GM15510 (cell line): ENCODE measurements around the gene C12orf56.

Experiments
- POLR2A ChIP-seq: IDR thresholded peaks from 3 replicates; pipeline ENCODE4 v1.6.1; 2011; ENCODE audit warnings: borderline replicate concordance; ENCODE audit not compliant: insufficient read length; ENCODE audit errors: extremely low read depth

C12orf56 gene

DNA sequence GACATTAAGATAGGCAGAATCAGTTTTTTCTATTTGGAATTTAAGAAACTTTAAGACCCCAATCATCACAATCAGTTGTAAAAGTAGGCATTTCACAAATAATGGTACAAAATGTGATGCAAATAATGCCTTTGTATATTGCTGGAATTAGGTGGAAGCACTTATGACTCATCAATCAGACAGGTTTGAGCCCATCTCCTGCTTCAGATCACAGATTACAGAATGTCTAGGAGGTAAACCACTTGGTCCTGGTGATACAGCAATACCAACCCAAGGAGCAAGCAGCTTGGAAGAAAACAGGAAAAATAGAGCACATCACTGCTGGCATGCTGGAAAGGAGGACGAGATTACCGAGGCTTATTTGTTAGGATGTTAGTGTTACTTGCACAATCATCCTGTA, 57.6 kb downstream of the C12orf56 start:
- no peak for TF ChIP-seq POLR2A

DNA sequence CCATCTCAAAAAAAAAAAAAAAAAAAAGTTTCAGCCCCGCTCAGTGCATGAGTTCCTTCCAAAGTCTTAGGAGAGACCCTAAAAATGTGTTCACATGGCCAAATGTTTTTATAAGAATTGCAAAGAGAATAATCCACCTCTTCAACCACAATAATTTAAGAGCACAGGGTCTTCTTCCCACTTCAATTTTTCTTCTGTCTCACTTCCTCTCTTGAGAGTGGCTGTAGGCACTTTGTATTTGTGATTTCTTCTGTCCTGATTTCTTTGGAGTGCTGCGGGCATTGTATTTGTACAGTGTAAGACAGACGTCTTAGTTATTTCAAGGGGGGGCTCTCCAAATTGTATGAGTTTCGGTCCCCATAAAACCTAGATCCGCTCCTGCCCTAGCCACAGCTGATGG, 58.3 kb downstream of the C12orf56 start:
- no peak for TF ChIP-seq POLR2A

DNA sequence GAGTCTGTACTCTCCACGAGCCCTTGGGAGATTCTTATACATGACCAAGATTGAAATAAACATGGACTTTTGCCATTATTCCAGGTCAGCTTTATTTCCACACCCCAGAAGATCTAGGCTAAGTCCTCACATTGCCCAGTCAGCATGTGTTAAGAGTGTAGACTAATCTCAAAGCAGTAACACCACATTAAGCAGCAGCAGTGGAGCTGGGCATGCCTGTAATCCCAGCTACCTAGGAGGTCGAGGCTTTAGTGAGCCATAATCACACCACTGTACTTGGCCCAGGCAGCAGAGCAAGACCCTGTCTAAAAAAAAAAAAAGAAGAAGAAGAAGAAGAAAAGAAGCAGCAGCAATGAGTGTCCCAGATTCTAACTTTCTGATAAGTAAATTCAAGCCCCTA, 65.5 kb downstream of the C12orf56 start:
- TF ChIP-seq POLR2A = no peak

DNA sequence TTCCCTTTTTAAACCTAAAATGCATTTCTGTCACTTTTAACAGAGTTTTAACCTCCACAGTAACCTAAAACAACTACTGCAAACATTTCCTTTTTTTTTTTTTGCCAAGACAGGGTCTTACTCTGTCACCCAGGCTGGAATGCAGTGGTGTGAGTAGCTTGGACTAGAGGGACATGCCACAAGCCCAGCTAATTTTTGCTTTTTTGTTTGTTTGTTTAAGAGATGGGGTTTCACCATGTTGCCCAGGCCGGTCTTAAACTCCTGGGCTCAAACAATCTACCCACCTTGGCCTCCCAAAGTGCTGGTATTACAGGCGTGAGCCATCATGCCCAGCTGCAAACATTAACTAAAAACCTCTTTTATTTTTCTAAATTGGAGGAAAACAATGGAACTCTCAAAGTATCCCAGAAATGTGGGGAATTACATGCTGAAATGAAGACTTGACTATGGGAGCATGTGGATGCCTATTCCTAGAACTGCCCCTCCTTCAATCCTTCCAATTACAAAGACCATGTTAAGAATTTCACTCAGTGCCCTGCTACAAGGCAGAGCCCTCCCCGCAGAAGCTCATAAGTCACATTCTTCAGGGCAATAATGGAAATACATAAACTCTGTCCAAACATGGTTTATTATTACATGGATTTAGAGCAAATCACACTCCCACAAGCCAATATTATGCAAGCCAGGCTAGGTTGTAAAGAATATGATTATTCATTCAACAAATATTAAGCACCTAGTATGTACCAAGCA, 66.9 kb downstream of the C12orf56 start:
- TF ChIP-seq POLR2A = no peak

DNA sequence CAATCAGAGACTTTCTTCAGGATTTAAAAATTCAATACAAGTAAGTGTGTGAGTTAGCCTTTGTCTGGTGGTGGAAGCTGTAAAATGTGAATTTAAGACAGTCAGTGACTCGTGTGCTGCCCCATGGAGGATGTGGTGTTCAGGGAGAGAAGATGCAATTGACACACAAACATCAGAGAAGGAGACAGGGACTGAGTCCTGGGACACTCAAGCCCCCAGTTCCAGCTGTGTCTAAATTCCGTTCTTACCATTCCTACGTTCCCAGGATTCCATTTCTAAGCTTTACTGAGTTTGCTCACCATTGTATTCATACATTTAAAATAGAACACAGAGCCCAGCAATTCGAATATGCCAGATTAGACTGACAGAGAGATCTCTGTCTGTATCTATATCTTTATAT, 67.6 kb downstream of the C12orf56 start:
- no peak for TF ChIP-seq POLR2A

DNA sequence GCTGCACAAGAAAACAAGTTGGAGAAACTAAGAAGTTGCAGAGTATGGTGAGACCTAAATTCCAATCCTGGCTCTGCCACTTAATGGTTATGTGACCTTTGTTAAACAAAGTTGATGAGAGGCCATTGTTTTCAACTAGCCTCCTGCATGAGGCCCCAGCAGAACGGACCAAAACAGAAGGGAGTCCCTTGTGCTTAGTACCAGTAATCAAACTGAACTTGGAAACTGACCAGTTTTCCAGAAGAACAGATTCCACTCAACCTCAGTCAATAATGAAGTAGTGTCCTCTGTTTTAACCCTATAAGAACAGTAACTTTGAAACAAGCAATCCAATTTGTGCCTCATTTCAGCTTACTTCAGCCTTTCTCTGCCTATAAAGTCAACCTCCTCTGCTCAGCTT, 69.9 kb downstream of the C12orf56 start:
- no peak for TF ChIP-seq POLR2A

DNA sequence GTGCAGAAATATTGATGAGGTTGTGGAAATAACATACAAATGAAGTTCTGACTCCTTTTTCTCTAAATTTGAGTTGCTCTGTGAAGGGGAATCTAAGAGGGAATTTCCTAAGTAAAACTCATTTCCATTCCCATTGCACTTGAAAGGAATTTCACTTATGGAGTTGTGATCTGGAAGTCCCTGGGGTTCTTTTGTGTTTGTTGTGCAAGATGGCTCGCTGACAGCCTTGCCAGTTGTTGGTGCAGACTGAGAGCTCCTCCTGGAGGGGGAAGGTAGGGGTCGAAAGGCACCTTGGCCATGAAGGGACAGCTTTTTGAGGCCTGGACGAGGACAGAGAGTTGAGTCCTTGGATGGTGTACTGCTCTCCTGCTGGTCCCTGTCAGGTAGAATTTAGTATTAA, 72.0 kb downstream of the C12orf56 start:
- no peak for TF ChIP-seq POLR2A

DNA sequence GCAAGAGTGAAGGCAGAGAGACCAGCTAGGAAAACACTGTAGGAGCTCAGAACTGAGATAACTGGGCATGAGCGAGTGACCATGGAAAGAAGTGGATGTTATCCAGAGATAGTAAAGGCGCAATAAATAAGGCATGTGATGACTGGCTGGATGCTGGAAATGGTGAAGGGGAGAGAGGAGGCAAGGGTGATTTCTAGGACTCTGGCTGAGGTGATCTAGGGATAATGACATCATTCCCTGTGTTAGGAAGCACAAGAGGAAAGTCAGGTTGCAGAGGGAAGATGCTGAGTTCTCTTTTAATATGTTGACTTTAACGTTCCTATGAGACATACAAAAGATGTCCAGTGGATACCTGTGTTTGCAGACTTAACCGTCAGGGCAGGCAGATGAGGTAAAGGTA, 78.7 kb downstream of the C12orf56 start:
- no peak for TF ChIP-seq POLR2A

DNA sequence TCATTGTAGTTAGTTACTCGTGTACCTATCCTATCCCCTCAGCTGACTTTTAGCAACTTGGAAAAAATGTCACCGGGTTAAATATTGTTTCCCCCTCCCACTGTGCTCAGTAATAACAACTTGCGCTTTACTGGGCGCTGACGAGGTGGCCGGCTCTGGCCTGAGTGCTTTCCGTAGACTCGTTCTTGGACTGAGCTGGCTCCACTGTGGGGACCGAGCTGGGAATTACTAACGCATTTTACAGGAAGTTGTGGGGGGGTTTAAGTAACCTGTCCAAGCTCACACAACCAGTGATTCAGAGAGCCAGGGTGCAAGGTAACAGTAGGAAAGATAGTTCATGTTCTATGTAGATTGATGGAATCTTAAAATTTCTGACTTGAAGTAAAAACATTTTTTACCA, 86.0 kb downstream of the C12orf56 start:
- TF ChIP-seq POLR2A = no peak

DNA sequence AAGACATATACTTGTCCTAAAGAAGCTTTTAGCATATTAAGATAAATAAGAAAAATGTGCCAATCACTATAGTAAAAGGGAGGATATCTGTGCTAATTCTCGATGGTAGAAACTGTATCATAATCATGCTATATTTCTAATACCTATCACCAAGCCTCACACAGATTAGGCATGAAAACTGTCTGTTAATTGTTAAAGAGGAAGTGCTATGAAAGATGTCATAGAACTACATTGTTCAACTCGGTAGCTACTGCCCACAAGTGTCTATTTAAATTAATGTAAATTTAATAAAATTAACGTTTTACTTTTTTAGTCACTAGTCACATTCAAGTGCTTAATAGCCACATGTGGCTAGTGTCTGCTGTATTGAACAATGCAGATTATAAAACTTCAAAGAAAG, 90.9 kb downstream of the C12orf56 start:
- TF ChIP-seq POLR2A = no peak

DNA sequence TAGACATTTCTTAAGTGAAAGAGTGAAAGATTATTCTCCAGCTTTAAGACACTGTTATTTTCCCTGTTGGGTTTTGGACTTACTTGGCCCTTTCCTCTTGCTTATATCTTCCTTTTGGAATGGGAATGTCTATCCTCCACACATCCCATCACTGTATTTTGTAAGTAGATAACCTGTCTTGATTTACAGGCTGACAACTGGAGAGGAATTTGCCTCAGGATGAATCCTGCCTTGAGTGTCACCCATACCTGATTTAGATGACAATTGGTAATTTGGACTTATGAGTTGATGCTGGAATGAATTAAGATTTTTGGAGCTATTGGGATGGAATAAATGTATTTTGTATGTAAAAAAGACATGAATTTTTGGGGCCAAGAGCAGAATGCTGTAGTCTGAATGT, 94.3 kb downstream of the C12orf56 start:
- no peak for TF ChIP-seq POLR2A

DNA sequence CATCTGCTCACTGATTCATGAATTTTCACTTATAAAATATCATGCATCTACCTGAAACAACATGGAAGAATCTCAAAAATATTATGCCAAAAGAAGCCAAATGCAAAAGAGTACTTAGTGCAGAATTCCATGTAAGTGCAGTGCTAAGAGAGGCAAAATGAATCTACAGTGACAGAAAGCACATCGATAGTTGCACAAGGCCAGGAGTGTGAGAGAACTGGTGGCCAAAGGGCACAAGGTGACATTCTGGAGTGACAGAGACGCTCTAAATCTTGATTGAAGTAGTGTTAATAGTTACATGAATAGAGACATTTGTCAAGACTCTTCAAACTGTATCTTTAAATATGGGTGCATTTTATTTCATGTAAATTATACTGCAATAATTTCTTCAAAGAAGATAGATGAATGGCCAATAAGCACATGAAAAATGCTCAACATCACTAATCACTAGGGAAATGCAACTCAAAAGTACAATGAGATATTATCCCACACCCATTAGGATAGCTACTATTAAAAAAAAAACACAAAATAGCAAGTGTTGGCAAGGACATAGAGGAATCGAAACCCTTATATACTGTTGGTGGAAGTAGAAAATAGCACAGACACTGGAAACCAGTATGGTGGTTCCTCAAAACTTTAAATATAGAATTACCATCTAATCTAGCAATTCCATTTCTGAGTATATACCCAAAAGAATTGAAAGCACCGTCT, 96.7 kb downstream of the C12orf56 start:
- TF ChIP-seq POLR2A = no peak

DNA sequence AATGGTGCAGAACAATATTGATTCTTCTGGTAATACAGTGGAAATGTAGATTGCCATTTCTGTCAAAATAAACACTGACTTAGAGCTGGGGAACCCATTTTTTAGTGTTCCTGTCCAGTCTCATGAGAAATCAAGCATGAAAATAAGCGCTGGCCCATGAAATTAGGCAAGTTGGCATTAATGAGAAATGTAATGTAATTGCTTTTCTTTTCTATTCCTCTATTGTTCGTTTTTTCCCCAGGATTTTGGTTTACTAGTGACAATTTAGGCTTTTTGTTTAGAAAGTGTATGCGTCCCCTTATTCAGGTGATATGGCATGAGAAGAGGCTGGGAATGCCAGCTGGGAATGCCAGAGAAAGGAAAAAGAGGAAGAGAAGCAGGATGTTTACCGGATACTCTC, 104.0 kb downstream of the C12orf56 start:
- TF ChIP-seq POLR2A = no peak

DNA sequence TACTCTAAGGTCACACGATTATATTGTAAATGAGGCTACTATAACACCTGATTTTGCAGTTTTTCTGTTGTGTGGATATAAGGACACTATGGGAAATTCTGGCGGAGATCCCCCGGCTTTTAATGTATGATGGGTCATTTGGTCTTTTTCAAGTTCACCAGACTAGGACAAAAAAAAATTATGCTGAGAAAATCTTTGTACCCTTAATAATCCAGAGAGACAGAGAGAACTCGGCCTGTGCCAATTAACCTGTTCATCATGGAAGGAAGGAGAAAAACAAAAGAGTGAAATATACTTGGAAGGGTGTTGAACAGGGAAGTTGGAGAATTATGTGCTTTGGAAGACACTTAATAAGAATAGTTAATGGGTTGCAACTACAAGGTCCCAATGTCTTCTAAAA, 106.3 kb downstream of the C12orf56 start:
- no peak for TF ChIP-seq POLR2A

DNA sequence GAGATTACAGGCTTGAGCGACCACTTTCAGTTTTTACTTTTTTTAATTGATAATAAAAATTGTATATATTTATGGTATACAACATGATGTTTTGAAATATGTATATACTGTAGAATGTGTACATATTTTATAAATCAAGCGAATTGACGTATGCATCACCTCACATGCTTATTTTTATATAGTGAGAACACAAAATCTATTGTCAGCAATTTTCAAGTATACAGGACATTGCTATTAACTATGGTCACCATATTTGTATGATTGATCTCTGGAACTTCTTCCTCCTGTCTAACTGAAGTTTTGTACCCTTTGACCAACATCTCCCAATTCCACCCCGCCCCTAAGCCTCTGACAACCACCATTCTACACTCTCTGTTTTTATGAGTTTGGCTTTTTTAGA, 112.1 kb downstream of the C12orf56 start:
- no peak for TF ChIP-seq POLR2A

DNA sequence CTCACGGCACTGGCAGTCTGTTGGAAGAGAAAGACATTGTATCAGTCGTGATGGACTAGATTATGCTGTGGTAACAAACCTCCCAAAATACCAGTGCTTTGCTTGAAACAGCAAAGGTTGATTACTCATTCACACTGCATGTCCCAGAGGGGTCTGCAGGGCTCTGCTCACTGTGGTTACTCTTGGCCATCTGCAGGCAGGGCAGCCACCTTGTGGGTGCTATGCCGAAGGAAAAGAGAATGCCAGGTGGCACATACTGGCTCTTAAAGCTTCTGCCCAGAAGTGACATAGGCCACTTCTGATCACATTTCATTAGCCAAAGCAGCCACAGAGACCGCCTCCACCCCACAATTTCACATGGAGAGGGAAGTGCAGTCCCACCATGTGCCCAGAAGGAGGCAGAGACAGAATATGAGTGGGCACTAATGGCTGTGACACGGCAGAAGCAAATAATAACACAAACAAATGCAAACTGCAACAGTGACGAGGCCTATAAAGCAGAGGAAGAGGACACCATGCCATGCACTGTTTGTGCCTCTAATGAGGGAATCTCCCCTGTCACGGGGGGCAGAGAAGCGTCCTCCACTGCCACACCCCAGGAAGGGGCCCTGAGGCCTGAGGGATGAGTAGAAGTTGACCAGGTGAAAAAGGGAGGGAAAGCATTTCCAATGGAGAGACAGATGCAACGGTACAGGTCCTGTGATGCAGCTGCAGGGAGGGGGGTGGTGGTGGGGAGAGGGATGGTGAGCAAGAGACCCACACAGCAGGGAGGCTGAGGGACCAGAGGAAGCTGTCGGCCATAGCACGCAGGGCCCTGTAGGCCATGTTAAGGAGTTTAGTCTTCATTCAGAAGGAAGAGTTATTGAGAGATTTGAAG, 116.8 kb downstream of the C12orf56 start:
- TF ChIP-seq POLR2A = no peak

DNA sequence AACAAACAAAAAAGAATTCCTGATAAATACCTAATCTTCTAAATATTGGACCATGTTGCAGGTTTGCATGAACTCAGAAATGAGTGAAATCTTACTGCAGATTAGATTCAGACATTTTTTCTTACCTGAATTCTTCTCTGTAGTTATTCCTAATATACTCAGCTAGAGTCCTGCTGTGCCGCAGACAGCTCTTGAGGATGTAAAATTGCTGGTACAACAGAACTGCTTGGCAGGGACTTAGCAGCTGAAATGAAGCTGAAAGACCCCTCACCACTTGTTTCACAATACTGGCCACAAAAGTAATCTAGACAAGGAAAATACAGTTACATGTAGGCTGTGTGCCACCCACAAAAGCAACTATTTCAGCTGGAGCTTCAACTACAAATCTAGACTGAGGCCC, 120.1 kb downstream of the C12orf56 start:
- no peak for TF ChIP-seq POLR2A

DNA sequence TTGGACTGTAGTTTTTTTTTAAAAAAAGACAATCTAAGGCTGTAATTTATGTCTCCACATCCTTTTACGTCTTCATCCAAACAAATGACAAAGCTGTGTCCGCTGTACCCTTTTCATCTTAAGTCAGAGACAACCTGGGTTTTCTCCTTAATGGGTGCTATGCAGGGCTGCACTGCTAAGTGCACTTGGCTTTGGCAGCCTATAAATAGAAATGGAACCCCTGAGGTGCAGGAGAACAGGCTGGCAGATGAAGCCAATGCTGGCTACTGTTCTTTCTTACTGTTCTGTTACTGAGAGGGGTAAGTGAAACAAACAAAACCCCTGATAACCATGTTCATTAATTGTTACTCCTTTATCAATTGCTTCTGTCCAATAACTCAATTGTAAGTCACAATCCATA, 121.4 kb downstream of the C12orf56 start:
- TF ChIP-seq POLR2A = no peak
